ENCODE measurements around the gene FAM185A. TPM values are rescaled to one million over a fixed set of nuclear protein-coding genes. Genes with fewer than 3 reads are reported as not detected.
A peak's percentile ranks its signal among the peaks of the same experiment; 100 is the strongest.
"Not testable (repeated sequence)": the region's sequence is repeated elsewhere in the genome, so short reads cannot be mapped to it uniquely, and the experiment has no call there.

The FAM185A gene
- total and polyA plus RNA-seq, 2 of the 4 experiments (the other 2 are of a cell fraction): 3.6 to 4.3 TPM

DNA sequence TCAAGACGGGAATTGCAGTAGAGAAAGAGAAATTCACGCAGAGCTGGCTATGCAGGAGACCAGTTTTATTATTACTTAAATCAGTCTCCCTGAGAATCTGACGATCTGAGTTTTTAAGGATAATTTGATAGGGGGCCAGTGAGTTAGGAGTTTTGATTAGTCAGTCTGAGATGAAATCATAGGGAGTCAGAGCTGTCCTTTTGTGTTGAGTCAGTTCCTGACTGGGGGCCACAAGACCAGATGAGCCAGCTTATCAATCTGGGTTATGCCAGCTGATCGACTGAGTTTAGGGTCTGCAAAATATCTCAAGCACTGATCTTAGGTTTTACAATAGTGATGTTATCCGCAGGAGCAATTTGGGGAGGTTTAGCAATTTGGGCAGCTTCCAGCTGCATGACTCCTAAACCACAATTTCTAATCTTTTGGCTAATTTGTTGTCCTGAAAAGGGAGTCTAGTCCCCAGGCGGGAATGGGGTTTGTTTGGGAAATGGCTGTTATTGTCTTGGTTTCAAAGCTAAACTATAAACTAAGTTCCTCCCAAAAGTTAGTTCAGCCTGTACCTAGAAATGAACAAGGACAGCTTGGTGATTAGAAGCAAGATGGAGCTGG is 47.3 kb downstream of the FAM185A start:
- H3K9me1 ChIP-seq (ENCODE audit: insufficient read depth, low read length); H4K91ac ChIP-seq (ENCODE audit: insufficient read depth, low read depth, low read length); H2AK9ac ChIP-seq (replicated peaks; ENCODE audit: low read depth, low read length, poor library complexity); H4K8ac ChIP-seq (ENCODE audit: low read depth in 2 of 2, low read length in 2 of 2); H4K5ac ChIP-seq (ENCODE audit: low read depth, low read length); H3K4me3 ChIP-seq (ENCODE audit: insufficient read depth, low read depth, low read length); BruUV-seq (replicated peaks); H3K27me3 ChIP-seq (ENCODE audit: control insufficient read depth, insufficient read depth, low read length); H3K4me2 ChIP-seq (ENCODE audit: low read depth, low read length); POLR2A ChIA-PET (ENCODE audit: unreplicated experiment); H3K4ac ChIP-seq (ENCODE audit: low read depth, low read length); intact Hi-C loops (cut with micrococcal nuclease); dilution Hi-C loops (cut with HindIII; ENCODE audit: low sequenced_read_pairs, unreplicated experiment); H3K9ac ChIP-seq (ENCODE audit: low read depth, low read length); in situ Hi-C loops (cut with MboI; ENCODE audit: low sequenced_read_pairs); H3K36me3 ChIP-seq (ENCODE audit: control insufficient read depth, insufficient read depth, low read length); H3K23ac ChIP-seq (ENCODE audit: low read depth, low read length); H3K56ac ChIP-seq (ENCODE audit: extremely low read depth, insufficient read depth, low read length); H3K9me3 ChIP-seq (ENCODE audit: control insufficient read depth, insufficient read depth, low read length); H3K14ac ChIP-seq (replicated peaks; ENCODE audit: low read depth, low read length); H2AFZ ChIP-seq (replicated peaks; ENCODE audit: low read length, poor library complexity); H2BK20ac ChIP-seq (ENCODE audit: low read depth, low read length); H4K20me1 ChIP-seq (ENCODE audit: insufficient read depth, low read length); H3K4me1 ChIP-seq (ENCODE audit: control insufficient read depth, insufficient read depth, low read length); H3K27ac ChIP-seq (ENCODE audit: insufficient read depth, low read length); H2BK5ac ChIP-seq (ENCODE audit: low read depth, low read length, poor library complexity, severe bottlenecking); CTCF ChIA-PET; H3K79me1 ChIP-seq (ENCODE audit: low read depth in 1 of 2, low read length in 2 of 2); H2BK15ac ChIP-seq (ENCODE audit: low read depth, low read length); H2AK5ac ChIP-seq (ENCODE audit: low read depth, low read length); H3K18ac ChIP-seq (ENCODE audit: low read depth, low read length); H2BK120ac ChIP-seq (ENCODE audit: low read depth, low read length): not testable (repeated sequence)
- WGBS, 2 experiments (ENCODE audit: extremely low coverage in 2 of 2, insufficient read length in 1 of 2): no CpG with 5 or more reads among the region's 6 CpGs
- ATAC-seq (ENCODE audit: low read depth) (peak; percentile 48), DNase-seq (peak; percentile 21)
